ENCODE measurements around the gene SUSD3.

SUSD3 gene

DNA sequence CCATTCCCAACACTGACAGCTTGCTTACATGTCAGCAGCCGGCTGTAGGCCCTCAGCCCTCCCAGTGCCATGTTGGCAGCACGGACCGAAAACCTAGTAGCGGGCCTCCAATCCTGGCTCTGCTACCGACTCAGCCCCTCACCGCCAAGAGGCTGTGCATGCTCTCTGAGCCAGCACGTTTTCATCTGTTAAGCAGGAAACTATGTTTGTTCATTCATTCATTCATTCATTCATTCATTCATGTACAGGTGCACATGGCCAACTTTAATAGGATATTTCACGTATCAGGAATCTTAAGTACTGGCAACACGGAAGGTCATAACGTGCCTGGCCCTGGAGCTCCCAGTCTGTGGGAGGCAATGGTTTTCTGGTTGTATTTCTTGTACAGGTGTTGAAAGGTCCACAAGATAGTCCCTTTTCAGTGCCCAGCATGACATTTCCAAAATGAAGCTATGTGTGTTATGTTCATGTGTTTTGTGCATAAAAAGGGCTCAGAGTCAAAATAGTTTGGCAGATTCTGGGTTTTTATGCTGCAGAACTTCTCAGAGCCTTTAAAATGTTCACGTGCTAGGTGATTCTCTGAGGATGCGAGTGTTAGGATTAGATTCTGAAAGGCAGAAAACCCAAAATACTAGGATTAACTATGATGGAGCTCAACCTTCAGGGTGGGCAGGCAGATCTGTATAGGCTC, 17.7 kb downstream of the SUSD3 start:
- DNase-seq (ENCODE audit: low read depth): no peak

DNA sequence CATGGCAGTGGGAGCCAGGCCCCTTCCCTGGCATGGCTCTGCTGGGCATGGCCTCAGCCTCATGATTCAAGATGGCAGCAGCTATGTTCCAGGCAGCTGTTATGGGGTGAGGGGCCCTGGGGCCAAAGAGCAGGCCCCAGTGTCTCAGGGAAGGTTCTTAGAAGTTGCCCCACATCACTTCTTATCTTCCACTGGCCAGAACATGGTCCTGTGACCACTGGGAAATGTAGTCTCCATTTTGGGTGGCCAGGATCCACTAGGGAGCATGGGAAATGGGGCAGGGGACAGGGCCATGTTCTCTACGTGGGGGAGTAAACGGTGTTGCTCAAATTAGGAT, 18.3 kb downstream of the SUSD3 start:
- DNase-seq (ENCODE audit: low read depth): no peak

DNA sequence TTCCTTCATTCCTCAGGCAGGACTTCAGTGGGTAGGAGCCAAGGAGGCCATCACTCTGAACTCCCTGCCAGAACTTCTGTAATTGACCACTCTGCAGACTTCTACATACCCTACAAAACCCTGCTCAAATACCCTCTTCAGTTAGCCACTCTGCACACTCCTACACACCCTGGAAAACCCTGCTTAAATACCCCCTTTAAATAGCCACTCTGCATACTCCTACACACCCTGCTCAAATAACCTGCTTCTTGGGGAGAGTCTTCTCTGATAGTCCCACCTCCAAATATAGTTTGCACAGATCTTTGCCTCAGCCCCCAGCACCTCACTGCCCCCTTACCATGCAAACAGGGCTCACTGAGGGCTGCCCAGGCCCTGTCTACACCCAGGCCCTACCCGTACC, 18.9 kb downstream of the SUSD3 start:
- no peak for DNase-seq (ENCODE audit: low read depth)

DNA sequence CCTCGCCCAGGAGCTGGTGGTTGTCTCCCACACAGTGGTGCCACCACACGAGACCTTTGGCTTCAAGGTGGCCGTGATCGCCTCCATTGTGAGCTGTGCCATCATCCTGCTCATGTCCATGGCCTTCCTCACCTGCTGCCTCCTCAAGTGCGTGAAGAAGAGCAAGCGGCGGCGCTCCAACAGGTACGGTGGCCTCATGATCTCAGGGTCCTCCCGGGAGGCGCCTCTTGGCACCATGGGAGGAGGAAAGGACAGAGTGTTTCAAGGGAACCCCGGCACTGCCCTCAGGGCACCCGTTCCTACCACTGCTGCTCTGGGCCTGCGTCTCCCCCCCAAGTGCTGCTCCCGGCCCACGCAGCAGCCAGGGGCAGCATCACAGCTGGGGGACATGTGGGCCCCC, 19.3 kb downstream of the SUSD3 start:
- DNase-seq (ENCODE audit: low read depth): no peak

DNA sequence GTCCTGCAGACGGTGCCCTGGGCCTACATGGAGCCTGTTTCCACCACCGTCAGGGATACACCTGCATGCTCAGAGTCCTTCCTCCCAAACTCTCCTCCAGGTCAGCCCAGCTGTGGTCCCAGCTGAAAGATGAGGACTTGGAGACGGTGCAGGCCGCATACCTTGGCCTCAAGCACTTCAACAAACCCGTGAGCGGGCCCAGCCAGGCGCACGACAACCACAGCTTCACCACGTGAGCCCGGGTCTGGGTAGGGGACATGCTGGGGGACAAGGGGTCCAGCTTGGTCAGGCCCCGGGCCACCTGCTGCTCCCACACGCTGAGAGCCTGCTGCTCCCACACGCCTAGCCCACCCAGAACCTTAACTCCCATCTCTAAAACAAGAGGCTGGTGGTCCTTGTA, 20.9 kb downstream of the SUSD3 start:
- no peak for DNase-seq (ENCODE audit: low read depth)

DNA sequence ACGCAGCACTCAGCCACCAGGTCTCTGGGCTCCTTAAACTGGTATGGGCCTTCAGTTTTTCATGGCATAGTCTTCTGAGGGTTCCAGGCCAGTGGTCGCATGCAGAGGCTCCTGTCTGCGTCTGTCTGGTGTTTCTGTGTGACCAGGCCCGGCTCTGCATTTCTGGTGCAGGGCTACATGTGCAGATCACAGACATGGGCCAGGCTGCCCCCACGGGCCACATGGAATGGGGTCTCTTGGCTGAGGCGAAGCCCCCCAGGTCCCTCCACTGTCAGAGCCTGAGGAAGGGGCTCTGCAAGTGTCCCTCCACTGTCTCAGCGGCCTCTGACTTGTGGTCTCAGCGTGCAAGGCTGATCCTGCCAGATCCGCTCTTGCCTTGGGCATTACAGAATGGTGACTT, 21.9 kb downstream of the SUSD3 start:
- no peak for DNase-seq (ENCODE audit: low read depth)

DNA sequence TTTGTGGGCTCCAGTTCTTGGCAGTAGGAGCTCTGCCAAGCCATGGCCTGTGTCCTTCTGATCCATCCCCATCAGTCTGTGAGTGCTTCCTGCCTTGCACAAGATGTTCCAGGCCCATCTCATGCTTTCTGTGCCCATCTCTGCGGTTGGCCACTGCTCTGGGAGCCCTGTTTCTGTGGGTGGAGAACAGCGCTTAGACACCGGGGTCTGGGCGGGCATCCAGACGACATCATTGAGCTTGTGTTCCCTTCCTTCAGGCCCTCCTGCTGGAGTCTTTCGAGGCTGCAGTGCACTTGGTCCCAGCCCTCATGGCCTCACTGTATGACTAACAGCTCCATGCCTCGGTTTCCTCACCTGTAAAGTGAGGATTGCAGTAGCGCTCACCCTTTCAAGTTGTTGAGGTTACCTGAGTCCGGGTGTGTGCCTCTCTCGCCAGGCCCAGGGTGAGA, 22.6 kb downstream of the SUSD3 start:
- DNase-seq (ENCODE audit: low read depth): no peak

DNA sequence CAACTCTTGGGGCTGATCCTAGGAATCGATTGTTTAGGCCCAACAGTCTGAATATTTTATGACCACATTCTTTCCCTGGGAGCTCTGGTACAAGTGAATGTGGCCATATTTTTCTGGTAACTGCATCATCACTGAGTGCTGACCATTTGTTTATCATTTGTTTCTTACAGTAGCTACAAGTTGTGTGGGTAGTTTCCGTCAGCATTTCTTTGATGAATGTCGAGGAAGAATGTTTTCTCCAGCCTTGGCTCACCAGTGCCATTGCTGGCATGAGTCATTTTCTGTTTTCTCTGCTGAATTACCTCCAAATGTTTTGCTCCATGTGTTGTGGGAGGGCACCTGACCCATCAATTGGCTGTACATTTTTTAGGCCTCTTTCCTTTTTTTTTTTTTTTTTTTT, 23.4 kb downstream of the SUSD3 start:
- DNase-seq (ENCODE audit: low read depth): no peak

DNA sequence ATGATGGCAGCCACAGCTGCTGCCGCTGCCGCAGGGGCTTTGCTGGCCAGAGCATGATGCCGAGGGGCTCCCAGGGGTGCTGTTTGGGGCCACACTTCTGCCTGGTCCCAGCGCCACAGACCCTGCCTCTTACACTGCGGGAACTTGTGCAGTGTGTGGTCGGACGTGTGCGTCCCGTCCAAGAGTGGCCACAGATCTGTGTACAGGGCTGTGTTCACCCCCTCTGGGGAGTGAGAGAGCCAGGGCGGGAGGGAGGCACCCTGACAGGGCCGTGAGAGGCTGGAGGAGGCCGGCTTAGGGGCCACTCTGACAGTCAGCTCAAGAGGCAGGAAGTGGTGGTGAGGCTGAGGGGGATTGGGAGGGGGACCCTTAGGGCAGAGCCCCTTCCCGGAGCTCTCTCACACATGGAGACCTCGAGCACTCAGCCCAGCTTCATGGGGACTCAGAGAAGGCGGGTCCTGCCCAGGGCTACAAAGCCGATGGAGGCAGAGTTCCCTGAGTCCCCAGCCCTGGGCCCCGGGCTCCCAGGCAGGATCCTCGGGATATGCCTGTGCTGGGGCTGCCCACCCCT, 24.4 kb downstream of the SUSD3 start:
- no peak for DNase-seq (ENCODE audit: low read depth)

DNA sequence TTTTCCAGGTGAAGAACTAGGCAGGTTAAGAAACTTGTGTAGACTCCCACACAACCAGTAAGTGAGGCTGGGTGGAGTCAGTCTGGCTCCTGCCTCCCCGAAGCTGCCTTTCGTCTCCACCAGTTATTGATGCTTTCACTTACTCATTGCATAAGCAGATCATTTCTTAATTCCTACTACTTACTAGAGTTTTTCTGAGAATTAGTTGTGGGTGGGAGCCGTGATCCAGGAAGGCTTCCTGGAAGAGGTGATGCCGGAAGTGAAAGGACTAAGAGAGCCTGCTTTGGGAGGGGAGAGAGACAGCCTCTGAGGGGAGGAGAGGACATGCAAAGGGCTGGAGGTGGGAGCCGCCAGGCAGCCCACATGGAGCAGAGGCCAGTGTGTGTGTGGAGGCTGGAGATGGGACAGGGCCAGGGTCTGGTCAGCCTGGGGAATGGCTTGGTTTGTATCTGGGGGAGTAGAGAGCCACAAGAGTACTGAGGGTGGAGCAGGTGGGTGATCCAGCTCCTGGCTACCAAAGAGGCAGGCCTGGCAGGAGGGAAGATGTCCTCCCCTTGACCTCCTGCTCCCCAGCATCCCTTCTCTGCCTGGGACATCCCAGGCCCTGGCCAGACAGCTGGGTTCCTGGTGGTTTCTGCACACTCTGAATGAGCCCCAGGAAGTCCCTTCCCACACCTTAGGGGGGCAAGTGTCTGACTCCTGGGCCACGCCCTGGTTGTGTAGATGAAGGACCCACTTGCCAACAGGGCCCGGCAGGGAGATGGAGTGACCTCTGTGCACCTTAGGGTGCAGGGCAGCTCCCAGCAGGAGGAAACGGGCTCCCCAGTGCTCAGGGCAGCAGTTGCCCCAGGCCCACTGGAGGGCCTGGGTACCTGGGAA, 25.3 kb downstream of the SUSD3 start:
- no peak for DNase-seq (ENCODE audit: low read depth)

DNA sequence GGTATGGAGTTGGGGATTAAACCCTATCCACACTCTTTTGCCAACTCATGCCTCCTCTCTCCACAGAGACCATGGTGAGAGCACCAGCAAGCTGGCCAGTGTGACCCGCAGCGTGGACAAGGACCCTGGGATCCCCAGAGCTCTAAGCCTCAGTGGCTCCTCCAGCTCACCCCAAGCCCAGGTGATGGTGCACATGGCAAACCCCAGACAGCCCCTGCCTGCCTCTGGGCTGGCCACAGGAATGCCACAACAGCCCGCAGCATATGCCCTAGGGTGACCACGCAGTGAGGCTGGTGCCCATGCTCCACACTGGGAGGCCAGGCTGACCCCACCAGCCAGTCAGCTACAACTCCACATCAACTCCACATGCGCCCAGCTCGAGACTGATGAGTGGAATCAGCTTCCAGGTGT, 26.0 kb downstream of the SUSD3 start:
- DNase-seq (ENCODE audit: low read depth): no peak

DNA sequence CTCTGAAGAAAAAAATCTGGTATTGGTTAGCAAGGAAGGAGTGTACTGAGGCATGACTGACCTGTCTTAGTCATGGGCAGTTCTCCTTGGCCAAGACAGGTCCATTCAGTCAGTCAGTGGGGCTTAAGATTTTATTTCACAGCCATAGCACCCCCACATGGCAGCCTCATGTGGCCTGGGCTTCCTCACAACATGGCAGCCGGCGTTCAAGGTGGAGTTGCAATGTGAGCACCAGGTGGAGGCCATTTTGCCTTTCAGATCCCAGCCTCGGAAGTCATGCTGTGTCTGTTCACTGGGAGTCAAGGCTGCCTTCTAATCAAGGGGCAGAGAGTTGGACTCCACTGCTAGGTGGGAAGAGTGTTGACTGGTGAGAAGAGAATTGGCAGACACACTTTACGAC, 27.2 kb downstream of the SUSD3 start:
- no peak for DNase-seq (ENCODE audit: low read depth)

DNA sequence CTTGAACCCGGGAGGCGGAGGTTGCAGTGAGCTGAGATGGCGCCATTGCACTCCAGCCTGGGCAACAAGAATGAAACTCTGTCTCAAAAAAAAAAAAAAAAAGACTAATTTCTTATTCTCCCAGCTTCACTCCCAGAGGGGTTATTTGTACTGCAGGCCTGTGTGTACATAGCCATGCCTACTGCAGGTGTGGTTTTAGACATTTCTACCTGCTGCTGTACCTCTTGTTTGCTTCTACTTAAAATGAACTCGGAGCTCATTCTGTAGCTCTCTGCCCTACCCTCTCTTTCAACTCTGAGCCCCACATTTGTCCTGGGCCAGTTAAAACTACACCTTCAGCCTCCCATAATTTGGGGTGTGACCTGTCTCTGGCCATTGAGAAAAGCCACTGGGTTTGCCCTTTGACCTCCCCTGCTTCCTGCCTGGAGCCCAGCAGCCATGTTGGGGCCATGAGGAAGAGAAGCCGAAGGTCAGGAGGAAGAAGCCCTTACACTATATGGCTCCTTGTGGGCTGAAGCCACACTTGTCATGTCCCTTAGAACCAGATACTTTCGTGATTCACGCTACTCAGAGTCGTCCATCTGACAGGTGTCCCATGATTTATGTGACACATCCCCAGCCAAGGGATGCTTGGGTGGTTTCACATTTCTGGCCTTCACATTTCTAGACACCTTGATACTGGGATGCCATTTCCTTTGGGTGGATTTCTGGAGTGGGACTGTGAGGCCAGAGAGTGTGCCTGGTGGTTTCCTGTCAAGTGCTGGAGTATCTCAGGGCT, 28.1 kb downstream of the SUSD3 start:
- DNase-seq (ENCODE audit: low read depth): no peak

DNA sequence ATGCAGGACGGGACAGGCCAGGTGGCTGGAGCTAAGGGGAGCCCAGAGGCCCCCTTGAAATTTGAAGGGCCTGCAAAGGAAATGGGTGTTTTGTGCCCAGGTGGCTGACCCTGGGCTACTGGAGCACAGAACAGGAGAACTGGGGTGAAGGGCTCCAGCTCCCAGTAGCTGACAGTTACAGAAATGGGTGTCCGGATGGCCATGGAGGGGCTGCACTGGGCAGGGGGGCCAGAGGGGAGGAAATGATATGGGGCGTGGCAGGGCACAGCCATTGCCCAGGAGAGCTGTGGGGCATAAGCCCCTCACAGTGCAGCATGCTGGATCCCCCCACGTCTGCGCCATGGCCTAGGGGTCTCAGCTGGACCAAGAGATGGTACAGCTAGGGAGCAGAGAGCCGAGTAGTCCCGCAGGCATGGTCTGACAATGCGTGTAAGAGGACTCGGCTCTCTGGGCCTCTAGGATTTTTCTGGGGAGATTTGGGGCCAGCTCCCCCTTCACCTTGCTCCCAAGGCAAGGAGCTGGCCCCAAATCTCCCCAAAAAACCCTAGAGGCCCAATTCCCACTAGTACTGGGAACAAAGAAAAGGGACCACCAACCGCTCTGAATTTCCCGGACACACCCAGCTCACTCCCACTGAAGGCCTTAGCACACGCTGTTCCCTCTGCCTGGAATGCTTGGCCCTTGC, 29.6 kb downstream of the SUSD3 start:
- no peak for DNase-seq (ENCODE audit: low read depth)

DNA sequence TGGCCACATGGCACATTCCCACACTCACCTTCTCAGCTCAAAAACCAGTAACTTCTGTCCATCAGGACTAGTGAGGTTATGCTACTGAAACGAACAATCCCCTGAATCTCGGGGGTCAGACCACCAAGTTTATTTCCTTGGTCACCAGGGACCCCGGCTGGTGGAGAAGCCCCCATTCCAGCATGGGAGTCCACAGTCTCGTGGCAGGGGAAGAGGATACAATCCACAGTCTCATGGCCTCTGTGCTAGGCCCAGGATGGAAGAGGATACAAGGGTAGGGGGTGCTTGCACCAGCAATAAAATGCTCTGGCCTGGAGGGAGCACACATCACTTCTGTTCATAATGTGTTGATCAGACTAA, 30.1 kb downstream of the SUSD3 start:
- DNase-seq (ENCODE audit: low read depth): no peak

DNA sequence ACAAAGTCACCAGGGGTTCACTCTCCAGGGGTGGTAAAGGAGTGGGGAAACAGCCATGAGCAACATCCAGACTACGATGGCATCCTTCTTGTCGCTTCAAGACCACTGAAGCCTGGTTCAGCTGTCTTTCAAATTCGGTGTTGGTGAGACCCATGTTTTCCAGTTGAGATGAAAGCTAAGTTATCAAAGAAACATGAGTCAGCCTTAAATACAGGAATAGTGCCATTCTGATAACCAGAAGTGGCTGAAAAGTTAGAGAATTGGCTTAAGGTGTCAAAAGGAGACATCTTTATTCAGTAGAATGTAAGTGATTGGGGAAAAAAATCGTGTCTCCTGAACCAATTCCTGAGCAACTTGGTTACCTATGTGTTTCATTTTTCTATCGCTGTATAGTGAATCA, 30.5 kb downstream of the SUSD3 start:
- no peak for DNase-seq (ENCODE audit: low read depth)

DNA sequence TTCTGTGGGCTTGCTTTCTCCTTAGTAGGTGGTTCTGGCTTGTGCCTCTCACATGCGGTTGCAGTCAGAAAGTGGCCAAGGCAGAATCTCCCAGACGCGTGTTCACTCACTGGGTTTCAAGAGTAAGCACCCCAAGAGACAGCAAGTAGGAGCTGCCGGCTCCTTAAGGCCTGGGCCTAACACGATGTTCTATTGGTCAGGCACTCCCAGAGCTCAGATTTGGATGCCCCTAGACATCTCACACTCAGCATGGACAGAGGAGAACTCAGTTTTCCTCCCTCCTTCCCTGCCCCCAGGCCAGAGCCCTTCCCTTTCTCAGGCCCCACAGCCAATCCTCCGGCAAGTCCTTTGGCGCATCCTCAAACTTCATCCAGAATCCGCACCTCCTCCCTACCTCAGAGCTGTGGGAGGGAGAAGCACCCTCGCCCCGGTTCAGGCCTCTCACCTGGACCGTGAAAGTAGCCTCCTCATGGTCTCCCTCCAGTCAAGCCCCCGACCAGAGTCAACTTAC, 31.0 kb downstream of the SUSD3 start:
- no peak for DNase-seq (ENCODE audit: low read depth)

DNA sequence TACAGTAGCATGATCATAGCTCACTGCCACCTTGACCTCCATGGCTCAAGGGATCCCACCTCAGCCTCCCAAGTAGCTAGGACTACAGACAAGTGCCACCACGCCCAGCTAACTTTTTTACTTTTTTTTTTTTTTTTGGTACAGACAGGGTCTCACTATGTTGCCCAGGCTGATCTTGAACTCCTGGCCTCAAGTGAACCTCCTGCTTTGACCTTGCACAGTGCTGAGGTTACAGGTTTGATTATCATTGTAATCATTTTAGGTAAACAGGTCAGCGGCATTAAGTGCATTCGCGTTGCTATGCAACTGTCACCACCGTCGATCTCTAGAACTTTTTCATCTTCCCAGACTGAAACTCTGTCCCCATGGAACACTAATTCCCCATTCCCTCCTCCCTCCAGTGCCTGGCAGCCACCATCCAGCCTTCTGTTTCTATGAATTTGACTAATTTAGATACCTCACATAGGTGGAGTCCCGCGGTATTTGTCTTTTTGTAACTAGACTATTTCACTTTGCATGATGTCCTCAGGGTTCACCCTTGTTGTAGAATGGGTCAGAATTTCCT, 31.7 kb downstream of the SUSD3 start:
- no peak for DNase-seq (ENCODE audit: low read depth)

DNA sequence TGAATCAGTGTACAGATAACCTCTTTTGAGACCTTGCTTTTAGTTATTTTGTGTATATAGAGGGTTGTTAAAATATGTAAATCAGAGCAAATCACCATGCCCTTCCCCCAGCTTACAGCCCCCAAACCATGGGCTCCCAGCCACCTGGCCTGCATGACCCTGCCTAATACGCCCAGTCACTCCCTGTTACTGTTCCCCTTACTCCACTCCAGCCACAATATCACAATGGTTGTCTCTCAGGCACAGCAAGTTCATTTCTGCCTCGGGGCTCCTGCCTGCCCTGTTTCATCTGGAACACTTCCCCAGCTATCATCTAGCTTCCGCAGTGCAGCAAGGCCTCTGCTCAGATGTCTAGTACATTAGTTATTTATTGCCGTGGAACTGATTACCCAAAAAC, 32.6 kb downstream of the SUSD3 start:
- DNase-seq (ENCODE audit: low read depth): no peak

DNA sequence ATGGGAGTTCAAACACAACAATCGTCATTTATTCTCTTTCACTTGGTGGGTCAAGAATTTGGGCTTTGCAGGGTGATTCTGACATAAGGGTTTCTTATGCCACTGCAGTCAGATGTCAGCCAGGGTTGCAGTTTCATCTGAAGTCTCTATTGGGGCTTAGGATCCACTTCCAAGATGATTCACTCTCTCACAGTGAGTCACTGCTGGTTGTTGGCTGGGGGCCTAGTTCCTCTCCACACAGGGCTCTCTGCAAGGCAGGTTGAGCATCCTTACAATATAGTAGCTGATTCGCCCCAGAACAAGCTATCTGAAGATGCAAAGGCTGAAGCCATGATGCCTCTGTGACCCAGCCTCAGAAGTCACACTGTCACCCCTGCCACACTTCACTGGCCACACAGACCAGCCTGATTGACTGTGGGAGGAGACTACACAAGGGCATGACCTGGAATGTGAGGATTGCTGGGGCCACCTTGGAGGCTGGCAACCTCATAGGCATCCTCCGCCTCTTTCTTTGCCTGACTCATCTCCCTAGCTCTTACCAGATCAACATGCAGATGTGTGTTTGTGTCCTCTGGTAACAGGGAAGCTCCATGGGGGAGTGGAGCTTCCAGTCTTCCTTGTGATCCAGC, 33.1 kb downstream of the SUSD3 start:
- DNase-seq (ENCODE audit: low read depth): peak; percentile 72
